Heart right ventricle (tissue), 16 donors: ENCODE measurements around the gene GSTA2. TPM values are rescaled to one million over a fixed set of nuclear protein-coding genes. Genes with fewer than 3 reads are reported as not detected.
"Not testable (repeated sequence)": the region's sequence is repeated elsewhere in the genome, so short reads cannot be mapped to it uniquely, and the experiment has no call there.

Experiments used
- ATAC-seq, 8 donors: fragments of 200-7000 bp; cut with Tn5 transposase; one replicate each; pipeline ENCODE4 v1.9.1; 2020; ENCODE audit warnings: mild to moderate bottlenecking in 8 of 8, moderate library complexity in 8 of 8, moderate number of reproducible peaks in 1 of 8
- DNase-seq, 2 donors: peaks; one replicate each; pipeline ENCODE4 v3.0.0-alpha.2; 2020
- H3K27ac ChIP-seq, 10 donors: fragments of 200-600 bp; sonication (generic) in 2 of 10; one replicate each; pipeline versions ENCODE4 v1.5.0 to v1.8.0; 2020 to 2022; ENCODE audit warnings: mild to moderate bottlenecking in 3 of 10
- H3K27me3 ChIP-seq, 7 donors: fragments of 200-600 bp; one replicate each; pipeline ENCODE4 v1.8.0; 2021 to 2022; ENCODE audit warnings: mild to moderate bottlenecking in 2 of 7
- H3K36me3 ChIP-seq, 9 donors: fragments of 200-600 bp; sonication (generic) in 1 of 9; one replicate each; pipeline versions ENCODE4 v1.5.0 to v1.8.0; 2020 to 2022; ENCODE audit warnings: mild to moderate bottlenecking in 2 of 9
- H3K4me1 ChIP-seq, 9 donors: fragments of 200-600 bp; sonication (generic) in 1 of 9; one replicate each; pipeline versions ENCODE4 v1.5.0 to v1.8.0; 2020 to 2022; ENCODE audit warnings: mild to moderate bottlenecking in 4 of 9
- H3K4me3 ChIP-seq, 10 donors: fragments of 200-600 bp; sonication (generic) in 2 of 10; one replicate each; pipeline versions ENCODE4 v1.5.0 to v1.8.0; 2020 to 2022; ENCODE audit warnings: mild to moderate bottlenecking in 7 of 10, moderate library complexity in 2 of 10
- H3K9me3 ChIP-seq, 11 donors: fragments of 200-600 bp in 10 of 11; sonication (generic) in 2 of 11; one replicate each; pipeline versions ENCODE4 v1.5.0 to v1.8.0; 2013 to 2022; ENCODE audit warnings: mild to moderate bottlenecking in 2 of 11, control low read depth in 1 of 11, moderate library complexity in 1 of 11
- CTCF ChIP-seq, 9 donors: fragments of 200-600 bp; sonication (generic) in 2 of 9; IDR thresholded peaks; one replicate each; pipeline versions ENCODE4 v1.5.0 to v1.8.0; 2021 to 2022; ENCODE audit warnings: antibody characterized with exemption in 9 of 9, mild to moderate bottlenecking in 5 of 9, moderate library complexity in 1 of 9
- WGBS, 2 donors: extraction: QIAGEN DNeasy Blood & Tissue Kit; methylation state at CpG; one replicate each; pipeline ENCODE4 v1.1.7; 2013; ENCODE audit warnings: inconsistent platforms in 1 of 2; 5-methylcytosine and 5-hydroxymethylcytosine counted together
- intact Hi-C, 10 donors: fragments of 100-400 bp; cut with DNase I; formaldehyde crosslinking; loops; one replicate each; pipeline versions ENCODE4 v1.11.1 to v1.14.2; 2022
- polyA plus RNA-seq, 2 donors: library from polyadenylated mRNA; stranded (reverse); fragments of 200-250 nt; gene quantifications; one replicate each; pipeline ENCODE4 v1.2.3, GENCODE V29; 2013
- total RNA-seq, 10 donors: library from RNA; stranded (reverse); fragmentation: NEBNext Ultra II Directional in 3 of 10; extraction: Animal tissue kit (Norgen Biotek cat#: 25700) in 3 of 10; gene quantifications; one replicate each; pipeline versions ENCODE4 v1.2.1 to v1.2.4, GENCODE V29; 2021 to 2023
- donor health status: Arrhythmogenic right ventricular cardiomyopathy.
- donor health status: ischemic (EF 13 %, LVEDD 7.1; RV severe dilation, severe dysfunction).
- donor health status: healthy with polysubstance abuse.
- donor health status: DM: no; HTN: yes; CAD: no.
- donor health status: DM: no; HTN: no; CAD: no.
- donor health status: ischemic (EF 25% LVEDD 6.9; RV normal size, moderate dysfunction).
- donor health status: ischemic (EF 25% LVEDD 5.7; RV mildly dilated, moderate dysfunction).
- donor health status: healthy.
- donor health status: DM: yes; HTN: yes; CAD: no.
- donor health status: Ischemic cardiomyopathy.
- donor health status: ischemic (EF 35%, LVEDD 5.7; RV mildly dilated, moderate dysfunction).
- donor health status: nonischemic (EF 11% LVEDD 7.7; RV severe dilation, severe dysfunction).
- donor health status: DM: yes; HTN: yes; CAD: no.
- donor health status: PGD.
- donor health status: ischemic (EF 29% LVEDD 5.4; RV normal size, mild dysfunction).
- donor health status: nonischemic (EF 23%, LVEDD 6.1; RV moderate dilation, normal function).

Gene GSTA2
- total and polyA plus RNA-seq, 12 donors = not detected

DNA sequence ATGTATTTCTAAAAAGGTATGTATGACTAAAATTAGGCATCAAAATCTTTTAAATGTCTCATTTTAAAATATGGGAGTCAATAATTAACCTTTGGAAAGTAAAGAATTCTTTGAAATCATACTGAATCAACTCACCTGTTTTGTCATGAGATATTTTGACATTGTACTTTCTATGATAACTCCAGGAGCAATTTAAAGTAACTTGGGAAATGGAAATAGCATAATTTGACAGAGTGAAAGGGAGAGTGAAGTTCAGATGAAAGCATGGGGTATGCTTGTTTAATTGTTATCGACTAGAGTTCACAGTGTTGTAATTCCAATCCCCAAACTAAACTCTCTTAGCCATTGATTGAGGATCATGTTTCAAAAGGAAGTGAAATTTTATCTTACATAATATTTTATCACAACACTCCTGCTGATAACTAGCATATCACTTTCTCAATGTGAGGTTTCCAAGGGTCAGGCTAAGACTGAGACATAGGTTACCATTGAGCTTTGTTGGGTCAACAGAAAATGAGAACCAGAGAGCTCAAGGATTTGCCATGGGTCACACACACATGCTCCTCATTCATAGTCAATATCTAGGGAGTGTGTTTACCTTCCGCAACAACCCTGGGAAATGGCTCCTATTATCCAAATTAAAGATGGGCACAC is 38.0 kb upstream of the GSTA2 start:
- H3K9me3 ChIP-seq = no peaks in the 10 kb centered on the region
- H3K36me3 ChIP-seq = no peaks in the 10 kb centered on the region
- no peaks in the 10 kb centered on the region for H3K4me1 ChIP-seq
- TF ChIP-seq CTCF (IDR thresholded peaks at IDR 0.05) = no peak
- ATAC-seq (no peak), DNase-seq (no peak)
- no peak overlapping the region for H3K4me3 ChIP-seq
- WGBS, 2 donors = 88 to 90% methylated on average over 2 of the region's 2 CpGs
- H3K27me3 ChIP-seq = no peaks in the 10 kb centered on the region
- intact Hi-C loops = no loop called here
- no peak overlapping the region for H3K27ac ChIP-seq

GRCh38 chr6:52799272-52799671 is 36.0 kb upstream of the GSTA2 start:
- H3K4me1 ChIP-seq, H3K4me3 ChIP-seq, H3K27ac ChIP-seq, intact Hi-C loops, ATAC-seq, DNase-seq, H3K36me3 ChIP-seq, H3K9me3 ChIP-seq, H3K27me3 ChIP-seq: not testable (repeated sequence)
- 80 to 97% methylated on average over 1 of the region's 1 CpG for WGBS, 2 donors

DNA sequence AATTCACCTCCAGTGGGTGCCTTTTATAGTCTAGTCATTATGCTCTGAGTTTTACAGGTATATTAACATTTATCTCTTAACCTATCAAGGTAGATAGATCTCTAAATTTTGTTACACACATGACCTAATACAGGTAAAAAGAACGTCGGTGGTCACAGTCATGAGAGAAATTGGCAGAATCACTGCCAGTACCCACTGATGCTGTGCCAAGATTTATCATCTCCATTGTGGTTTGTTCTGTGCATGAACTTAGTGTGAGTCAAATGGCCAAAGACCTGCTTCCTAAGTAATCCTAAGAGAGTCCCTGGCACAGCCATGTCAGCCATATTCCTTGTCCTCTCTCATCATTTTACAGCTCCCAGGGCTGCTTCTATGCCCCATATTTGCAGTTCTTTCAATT is 31.1 kb upstream of the GSTA2 start:
- DNase-seq, H3K9me3 ChIP-seq, intact Hi-C loops, H3K27ac ChIP-seq, H3K36me3 ChIP-seq, H3K4me3 ChIP-seq, H3K4me1 ChIP-seq, ATAC-seq, H3K27me3 ChIP-seq: not testable (repeated sequence)
- 82 to 84% methylated on average over 2 of the region's 2 CpGs for WGBS, 2 donors

DNA sequence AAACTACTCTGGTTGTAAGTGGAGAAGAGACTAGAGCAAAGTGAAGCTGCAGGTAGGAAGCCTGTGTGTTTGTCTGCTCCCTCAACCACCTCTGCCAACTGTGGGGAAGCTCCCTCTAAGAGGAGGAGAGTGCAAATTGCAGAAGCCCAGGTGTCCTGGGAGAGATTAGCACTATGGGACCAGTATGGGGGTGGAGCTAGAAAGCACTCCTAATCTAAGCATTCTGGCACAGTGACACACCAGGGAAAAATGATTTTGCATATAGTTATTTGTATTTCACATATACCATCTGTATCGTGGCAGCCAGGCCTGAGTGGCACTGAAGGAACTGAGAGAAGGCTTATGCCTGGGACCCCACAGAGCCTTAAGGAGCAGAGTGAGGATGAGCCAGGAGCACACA is 27.6 kb upstream of the GSTA2 start:
- no peak for TF ChIP-seq CTCF (IDR thresholded peaks at IDR 0.05)
- Histone ChIP-seq H3K27ac (no peak overlapping the region), H3K27me3 (peaks cover 0 to 4% (median 0%) of the 10 kb centered on the region in 7 donors), H3K9me3 (peaks cover 0 to 7% (median 0%) of the 10 kb centered on the region in 11 donors), H3K36me3 (no peaks in the 10 kb centered on the region), H3K4me3 (no peak overlapping the region), H3K4me1 (no peaks in the 10 kb centered on the region)
- intact Hi-C loops = no loop called here
- DNase-seq (no peak), ATAC-seq (no peak)
- 0% methylated on average over 1 of the region's 1 CpG for WGBS, 2 donors

GRCh38 chr6:52789658-52790057 is 26.4 kb upstream of the GSTA2 start:
- not testable (repeated sequence) for H3K27me3 ChIP-seq, H3K9me3 ChIP-seq, H3K4me3 ChIP-seq, DNase-seq, H3K4me1 ChIP-seq, ATAC-seq, H3K36me3 ChIP-seq, H3K27ac ChIP-seq
- intact Hi-C loops = loop anchor here in 3 of 10 donors (5.0 kb wide), 1 partner anchor 38 kb away; no protein-coding TSS in a partner anchor
- WGBS, 2 donors = 88 to 94% methylated on average over 1 of the region's 1 CpG

GRCh38 chr6:52788478-52788877 is 25.2 kb upstream of the GSTA2 start:
- 53 to 62% methylated on average over 3 of the region's 3 CpGs for WGBS, 2 donors
- ATAC-seq (no peak), DNase-seq (no peak)
- no peak overlapping the region for H3K4me3 ChIP-seq
- peaks cover 0 to 4% (median 0%) of the 10 kb centered on the region in 7 donors for H3K27me3 ChIP-seq
- intact Hi-C loops = loop anchor here in 3 of 10 donors (5.0 kb wide), 1 partner anchor 39 kb away; no protein-coding TSS in a partner anchor
- no peaks in the 10 kb centered on the region for H3K36me3 ChIP-seq
- H3K4me1 ChIP-seq = no peaks in the 10 kb centered on the region
- peaks cover 0 to 7% (median 0%) of the 10 kb centered on the region in 11 donors for H3K9me3 ChIP-seq
- H3K27ac ChIP-seq = no peak overlapping the region
- no peak for TF ChIP-seq CTCF (IDR thresholded peaks at IDR 0.05)
